Activated naive CD4-positive, alpha-beta T cell treated with anti-CD3 and anti-CD28 coated beads, Interleukin-2, amount 10 ng/mL, durations not matched to agents 7 days and 5 days (primary cell): ENCODE data around the gene DTNBP1.
"Not testable (repeated sequence)": the region's sequence is repeated elsewhere in the genome, so short reads cannot be mapped to it uniquely, and the experiment has no call there.

Experiments
- CTCF ChIA-PET: fragments of 350-600 bp; sonication (Branson Sonifier 250); formaldehyde crosslinking; loops from one replicate; lab custom pipeline; 2021; ENCODE audit warnings: antibody characterized with exemption; lab: Charles Lee
- DNase-seq: peaks from one replicate; pipeline ENCODE4 v3.0.0-alpha.2; 2020
- H3K27ac Mint-ChIP-seq: one replicate; pipeline ENCODE4 v1.8.0; 2021; ENCODE audit warnings: mild to moderate bottlenecking, moderate library complexity, mixed read lengths
- H3K27me3 Mint-ChIP-seq: one replicate; pipeline ENCODE4 v1.8.0; 2021; ENCODE audit warnings: mild to moderate bottlenecking, mixed read lengths
- H3K36me3 Mint-ChIP-seq: one replicate; pipeline ENCODE4 v1.8.0; 2021; ENCODE audit warnings: mixed read lengths
- H3K4me1 Mint-ChIP-seq: one replicate; pipeline ENCODE4 v1.8.0; 2021; ENCODE audit warnings: mixed read lengths
- H3K4me3 Mint-ChIP-seq: one replicate; pipeline ENCODE4 v1.8.0; 2021; ENCODE audit warnings: mild to moderate bottlenecking, moderate library complexity, mixed read lengths
- H3K9me3 Mint-ChIP-seq: one replicate; pipeline ENCODE4 v1.8.0; 2021; ENCODE audit warnings: mixed read lengths

DTNBP1 gene

DNA sequence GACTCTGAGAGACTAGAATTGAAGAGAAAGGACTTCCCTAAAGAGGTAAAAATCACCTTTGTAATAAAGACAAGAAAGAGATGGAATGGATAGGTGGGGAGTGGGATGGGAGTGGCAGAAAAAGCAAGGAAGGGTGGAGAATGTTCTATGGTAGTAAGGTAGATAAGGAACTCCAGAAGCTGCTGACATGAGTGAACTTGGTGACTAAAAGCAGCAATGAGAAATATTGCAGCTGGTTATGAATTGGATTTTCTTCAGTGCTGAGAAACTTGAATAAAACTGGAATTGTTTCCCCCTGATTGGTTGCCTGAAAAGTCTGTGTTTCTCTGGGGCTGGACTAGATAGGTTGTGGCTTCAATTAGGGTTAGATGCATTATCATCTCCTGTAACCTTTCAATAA, 15.7 kb upstream of the DTNBP1 start:
- no peaks in the 10 kb centered on the region for H3K36me3 Mint-ChIP-seq
- H3K4me3 Mint-ChIP-seq: no peak overlapping the region
- peaks cover 16% of the 10 kb centered on the region for H3K27me3 Mint-ChIP-seq
- no peak overlapping the region for H3K27ac Mint-ChIP-seq
- H3K9me3 Mint-ChIP-seq: no peaks in the 10 kb centered on the region
- DNase-seq: no peak
- no peaks in the 10 kb centered on the region for H3K4me1 Mint-ChIP-seq
- CTCF ChIA-PET: no interaction called here

DNA sequence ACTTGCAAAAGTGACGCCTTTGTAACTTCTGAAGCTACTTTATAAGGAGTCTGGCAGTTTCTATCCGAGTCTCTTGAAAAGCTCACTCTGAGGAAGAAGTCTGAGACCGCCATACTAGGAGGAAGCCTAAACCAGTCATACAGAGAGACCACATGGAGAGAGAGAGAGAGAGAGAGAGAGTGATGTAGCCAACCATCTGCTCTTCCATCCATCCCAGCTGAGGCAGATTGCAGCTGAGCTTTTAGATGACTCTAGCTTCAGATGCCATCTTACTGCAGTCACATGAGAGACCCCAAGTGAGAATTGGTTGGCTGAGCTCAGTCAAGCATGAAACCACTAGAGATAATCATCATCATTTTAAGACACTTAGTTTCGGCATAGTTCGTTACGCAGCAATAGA, 15.0 kb upstream of the DTNBP1 start:
- no peaks in the 10 kb centered on the region for H3K9me3 Mint-ChIP-seq
- CTCF ChIA-PET: no interaction called here
- H3K4me1 Mint-ChIP-seq: no peaks in the 10 kb centered on the region
- no peak for DNase-seq
- peaks cover 13% of the 10 kb centered on the region for H3K27me3 Mint-ChIP-seq
- no peak overlapping the region for H3K4me3 Mint-ChIP-seq
- no peaks in the 10 kb centered on the region for H3K36me3 Mint-ChIP-seq
- H3K27ac Mint-ChIP-seq: no peak overlapping the region

DNA sequence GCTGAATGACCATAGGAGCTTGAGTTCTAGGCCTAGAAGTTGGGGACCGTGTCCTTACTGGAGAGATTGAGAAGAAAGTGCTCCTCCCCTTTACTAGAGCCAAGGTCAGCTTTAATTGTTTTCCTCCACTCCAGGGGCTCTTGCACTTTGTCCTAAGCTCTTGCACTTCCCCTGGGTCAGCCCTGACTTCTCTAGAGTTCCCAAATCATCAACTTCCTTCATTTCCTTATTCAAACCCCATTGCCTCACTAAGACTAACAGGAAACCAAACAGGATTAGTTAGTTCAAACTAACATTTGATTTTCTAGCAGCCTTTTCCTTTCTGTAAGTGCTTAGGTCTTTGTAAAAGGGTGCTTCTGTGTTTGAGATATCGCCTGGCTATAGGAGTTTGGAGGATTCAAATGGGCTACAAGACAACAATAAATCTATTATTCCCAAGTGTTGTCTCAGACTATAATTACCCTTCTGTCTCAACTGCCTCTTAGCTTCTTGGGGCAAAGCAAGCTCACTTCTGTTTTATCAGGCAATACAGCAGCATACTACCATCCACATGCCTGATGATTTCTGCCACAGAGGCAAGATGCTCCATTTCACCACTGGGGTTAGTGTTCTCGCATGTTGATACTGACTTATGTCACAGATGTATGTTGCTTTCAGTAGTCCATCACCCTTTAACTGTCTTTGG, 12.8 kb upstream of the DTNBP1 start:
- no peak for DNase-seq
- Mint-ChIP-seq H3K27ac (no peak overlapping the region), H3K27me3 (peaks cover 26% of the 10 kb centered on the region), H3K36me3 (no peaks in the 10 kb centered on the region), H3K9me3 (no peaks in the 10 kb centered on the region), H3K4me3 (no peak overlapping the region), H3K4me1 (no peaks in the 10 kb centered on the region)
- CTCF ChIA-PET: no interaction called here

DNA sequence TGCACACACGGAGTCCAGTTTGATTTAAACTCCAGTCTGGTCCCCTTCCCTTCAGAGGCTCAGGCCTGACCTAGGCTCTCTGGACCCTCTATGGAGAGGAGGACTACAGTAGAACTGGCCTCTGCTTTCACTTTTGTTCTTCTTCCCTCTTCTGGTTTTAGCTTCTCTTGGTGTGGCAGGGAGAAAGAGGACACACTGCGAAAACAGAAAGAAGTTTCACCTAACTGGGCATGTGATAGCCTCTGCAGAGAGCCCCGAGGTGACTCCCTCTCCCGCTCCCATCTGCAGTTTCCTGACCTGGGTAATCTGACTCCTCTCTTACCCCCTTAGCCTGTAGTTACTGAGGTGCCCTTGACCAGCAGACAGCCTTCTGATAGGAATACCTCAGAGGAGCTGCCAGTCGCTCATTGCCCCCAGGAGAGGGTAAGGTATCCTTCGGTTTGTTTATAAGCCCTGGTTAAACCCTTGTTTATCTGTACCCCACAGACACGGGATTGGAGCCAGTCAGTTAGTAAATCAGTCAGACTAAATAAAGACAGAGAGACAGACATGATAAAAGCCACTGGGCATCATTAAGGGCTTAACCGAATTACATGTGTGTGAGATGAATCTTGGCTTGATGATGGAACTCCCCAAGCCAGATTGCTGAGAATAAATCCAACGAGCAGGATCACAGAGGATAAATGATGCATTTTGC, 12.0 kb upstream of the DTNBP1 start:
- peaks cover 31% of the 10 kb centered on the region for H3K27me3 Mint-ChIP-seq
- H3K4me1 Mint-ChIP-seq: no peaks in the 10 kb centered on the region
- H3K36me3 Mint-ChIP-seq: no peaks in the 10 kb centered on the region
- H3K27ac Mint-ChIP-seq: no peak overlapping the region
- no peak overlapping the region for H3K4me3 Mint-ChIP-seq
- CTCF ChIA-PET: no interaction called here
- no peak for DNase-seq
- H3K9me3 Mint-ChIP-seq: no peaks in the 10 kb centered on the region

DNA sequence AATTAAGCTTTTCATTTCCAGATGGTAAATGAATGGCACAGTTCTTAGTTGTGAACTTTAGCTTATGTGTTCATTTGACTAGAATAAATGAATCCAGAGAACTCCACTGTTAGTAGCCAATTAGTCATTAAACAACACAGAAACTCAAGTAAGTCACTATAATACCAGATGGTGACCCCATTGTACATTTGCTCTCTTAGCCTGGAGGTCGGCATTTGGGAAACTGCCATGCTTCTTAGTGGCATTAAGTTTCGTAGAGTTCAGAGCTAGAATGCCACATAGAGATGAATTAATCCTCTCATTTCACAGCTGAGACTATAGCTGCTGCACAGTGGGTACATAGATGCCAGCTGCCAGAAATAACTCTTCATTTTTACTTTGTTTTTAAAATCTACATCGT, 10.8 kb upstream of the DTNBP1 start:
- no peaks in the 10 kb centered on the region for H3K9me3 Mint-ChIP-seq
- H3K36me3 Mint-ChIP-seq: no peaks in the 10 kb centered on the region
- H3K27ac Mint-ChIP-seq: no peak overlapping the region
- no peak for DNase-seq
- peaks cover 43% of the 10 kb centered on the region for H3K27me3 Mint-ChIP-seq
- CTCF ChIA-PET: no interaction called here
- H3K4me1 Mint-ChIP-seq: no peaks in the 10 kb centered on the region
- no peak overlapping the region for H3K4me3 Mint-ChIP-seq

DNA sequence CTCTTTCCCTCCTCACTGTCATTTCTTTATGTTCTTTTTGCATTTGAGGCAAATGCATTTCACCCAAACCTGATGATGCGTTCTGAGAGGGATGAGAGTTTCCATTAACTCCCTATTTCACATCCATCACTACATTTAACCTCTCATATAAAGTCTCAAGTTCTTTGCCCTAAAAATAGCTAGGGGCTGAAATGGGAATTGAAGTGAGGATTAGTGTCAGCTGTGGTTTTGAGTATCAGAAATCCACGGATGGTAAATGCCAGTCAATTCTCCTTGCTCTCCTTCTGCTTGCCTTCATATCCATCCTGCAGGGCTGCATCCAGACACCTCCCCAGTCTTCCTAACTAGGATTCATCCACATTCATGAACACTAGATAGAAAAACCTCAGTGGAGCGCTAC, 10.0 kb upstream of the DTNBP1 start:
- no peaks in the 10 kb centered on the region for H3K9me3 Mint-ChIP-seq
- no peaks in the 10 kb centered on the region for H3K4me1 Mint-ChIP-seq
- DNase-seq: no peak
- no peaks in the 10 kb centered on the region for H3K36me3 Mint-ChIP-seq
- H3K27ac Mint-ChIP-seq: no peak overlapping the region
- H3K4me3 Mint-ChIP-seq: no peak overlapping the region
- CTCF ChIA-PET: no interaction called here
- peaks cover 46% of the 10 kb centered on the region for H3K27me3 Mint-ChIP-seq

DNA sequence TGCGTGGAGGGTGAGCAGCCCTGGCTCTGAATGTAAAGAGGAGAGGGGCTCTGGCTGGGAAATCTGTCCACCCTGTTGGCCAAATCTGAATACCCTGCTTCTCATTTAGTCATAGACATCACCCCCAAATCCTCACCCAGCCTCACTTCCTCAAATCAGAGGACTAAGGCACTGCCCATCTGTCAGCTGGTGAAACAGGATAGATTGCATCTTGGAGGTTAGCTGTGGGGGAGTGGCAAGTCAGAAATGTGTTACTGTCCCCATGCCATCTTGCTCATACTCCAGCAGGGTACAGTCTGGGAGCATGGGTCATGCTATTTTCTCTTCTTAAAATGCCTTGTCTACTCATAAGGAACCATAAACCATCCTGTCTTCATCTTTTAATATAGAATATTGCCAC, 9.5 kb upstream of the DTNBP1 start:
- H3K4me3 Mint-ChIP-seq: no peak overlapping the region
- CTCF ChIA-PET: no interaction called here

DNA sequence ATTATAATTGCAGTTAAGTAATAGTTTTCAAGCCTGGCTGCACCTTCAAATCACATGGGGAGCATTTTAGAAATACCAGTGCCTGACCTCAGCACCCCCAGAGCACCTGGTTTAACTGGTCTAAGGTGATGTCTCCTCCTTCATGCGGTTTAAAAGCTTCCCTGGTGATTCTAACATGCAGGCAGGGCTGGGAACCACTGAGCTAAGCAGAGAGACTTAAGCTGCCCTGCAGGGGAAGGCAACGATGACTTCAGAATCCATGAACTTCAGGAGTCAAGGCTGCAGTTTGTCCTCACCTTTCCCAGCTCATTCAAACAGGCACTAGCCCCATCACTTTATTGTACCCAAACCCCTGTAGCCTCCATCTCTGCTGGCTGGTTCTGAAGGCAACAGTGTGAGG, 6.1 kb upstream of the DTNBP1 start:
- Mint-ChIP-seq H3K4me3 (no peak overlapping the region), H3K36me3 (no peaks in the 10 kb centered on the region), H3K4me1 (peaks cover under 1% of the 10 kb centered on the region), H3K27me3 (peaks cover 49% of the 10 kb centered on the region), H3K27ac (no peak overlapping the region), H3K9me3 (no peaks in the 10 kb centered on the region)
- no peak for DNase-seq
- CTCF ChIA-PET: interaction anchor here (0.5 kb wide), 1 partner anchor 431 kb away, joined by 3 read pairs; no protein-coding TSS in a partner anchor

More for the DNA sequence above, 9.5 kb upstream of the DTNBP1 start:
- H3K27me3 Mint-ChIP-seq: peaks cover 47% of the 10 kb centered on the region
- H3K4me1 Mint-ChIP-seq: no peaks in the 10 kb centered on the region
- no peak for DNase-seq
- H3K27ac Mint-ChIP-seq: no peak overlapping the region
- H3K36me3 Mint-ChIP-seq: no peaks in the 10 kb centered on the region
- H3K9me3 Mint-ChIP-seq: no peaks in the 10 kb centered on the region

DNA sequence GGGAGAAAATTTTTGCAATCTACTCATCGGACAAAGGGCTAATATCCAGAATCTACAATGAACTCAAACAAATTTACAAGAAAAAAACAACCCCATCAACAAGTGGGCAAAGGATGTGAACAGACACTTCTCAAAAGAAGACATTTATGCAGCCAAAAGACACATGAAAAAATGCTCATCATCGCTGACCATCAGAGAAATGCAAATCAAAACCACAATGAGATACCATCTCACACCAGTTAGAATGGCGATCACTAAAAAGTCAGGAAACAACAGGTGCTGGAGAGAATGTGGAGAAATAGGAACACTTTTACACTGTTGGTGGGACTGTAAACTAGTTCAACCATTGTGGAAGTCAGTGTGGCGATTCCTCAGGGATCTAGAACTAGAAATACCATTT, 4.1 kb upstream of the DTNBP1 start:
- H3K4me1 Mint-ChIP-seq: peaks cover 11% of the 10 kb centered on the region
- CTCF ChIA-PET, H3K27ac Mint-ChIP-seq, H3K9me3 Mint-ChIP-seq, H3K4me3 Mint-ChIP-seq, H3K36me3 Mint-ChIP-seq, DNase-seq: not testable (repeated sequence)
- peaks cover 44% of the 10 kb centered on the region for H3K27me3 Mint-ChIP-seq

DNA sequence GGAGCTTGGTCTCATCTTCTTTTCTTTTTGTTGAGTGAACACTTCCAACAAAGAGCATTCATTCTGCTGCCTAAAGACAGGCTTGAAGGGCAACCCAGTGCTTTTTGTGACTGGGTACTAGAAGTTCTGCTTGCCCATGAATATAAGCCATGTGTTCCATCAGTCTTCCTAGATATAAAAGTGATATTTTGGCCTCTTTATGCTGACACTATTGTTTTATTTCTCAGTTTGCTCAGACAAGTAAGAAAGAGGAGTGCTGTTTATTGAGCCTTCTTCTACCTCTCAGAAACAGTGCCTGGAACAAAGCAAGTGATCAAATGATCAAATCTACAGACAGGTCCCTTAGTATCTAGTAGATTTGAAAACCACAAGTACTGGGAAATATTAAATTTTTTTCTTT, 2.4 kb upstream of the DTNBP1 start:
- DNase-seq: no peak
- Mint-ChIP-seq H3K27ac (no peak overlapping the region), H3K9me3 (no peaks in the 10 kb centered on the region), H3K4me3 (no peak overlapping the region), H3K36me3 (peaks cover 8% of the 10 kb centered on the region), H3K4me1 (peaks cover 23% of the 10 kb centered on the region), H3K27me3 (peaks cover 35% of the 10 kb centered on the region)
- CTCF ChIA-PET: no interaction called here

DNA sequence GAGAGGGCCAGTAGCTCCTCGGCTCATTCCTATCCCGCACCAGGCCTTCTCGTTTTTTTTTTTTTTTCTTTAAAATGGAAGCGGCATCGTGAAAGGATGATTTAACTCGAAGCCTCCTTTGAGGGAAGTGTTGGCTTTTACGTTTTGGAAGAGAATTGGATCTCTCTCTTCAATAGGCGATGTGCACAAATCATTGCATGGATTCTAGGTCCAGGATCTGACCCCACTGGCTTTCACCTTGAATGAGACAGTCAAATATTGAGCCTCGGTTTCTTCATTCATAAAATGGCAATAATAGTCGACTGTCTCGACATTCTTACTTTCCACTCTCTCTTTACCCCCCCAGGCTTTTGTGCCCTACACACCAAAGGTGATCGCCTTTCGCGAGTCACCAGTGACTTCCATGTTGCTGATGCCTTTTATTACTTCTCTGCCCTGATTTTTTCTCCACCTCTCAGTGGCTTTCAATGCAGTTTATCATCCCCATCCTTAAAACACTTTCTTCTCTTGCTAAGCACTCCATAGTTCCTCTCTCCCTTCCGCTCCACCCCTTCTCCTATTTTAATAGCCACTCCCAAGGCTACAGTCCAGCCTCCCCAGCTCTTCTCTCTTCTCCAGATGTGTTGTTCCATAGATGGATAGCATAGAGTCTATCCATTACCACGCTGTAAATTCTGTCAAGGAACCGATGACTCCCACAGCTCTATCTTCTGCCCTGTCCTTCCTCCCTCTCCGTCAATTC, 473 bp upstream of the DTNBP1 start:
- CTCF ChIA-PET: no interaction called here
- peaks cover 13% of the 10 kb centered on the region for H3K36me3 Mint-ChIP-seq
- peak overlapping the region; percentile 82 for H3K4me3 Mint-ChIP-seq
- DNase-seq: no peak
- peaks cover 29% of the 10 kb centered on the region for H3K4me1 Mint-ChIP-seq
- peak overlapping the region; percentile 87 for H3K27ac Mint-ChIP-seq
- H3K27me3 Mint-ChIP-seq: peaks cover 19% of the 10 kb centered on the region
- no peaks in the 10 kb centered on the region for H3K9me3 Mint-ChIP-seq

DNA sequence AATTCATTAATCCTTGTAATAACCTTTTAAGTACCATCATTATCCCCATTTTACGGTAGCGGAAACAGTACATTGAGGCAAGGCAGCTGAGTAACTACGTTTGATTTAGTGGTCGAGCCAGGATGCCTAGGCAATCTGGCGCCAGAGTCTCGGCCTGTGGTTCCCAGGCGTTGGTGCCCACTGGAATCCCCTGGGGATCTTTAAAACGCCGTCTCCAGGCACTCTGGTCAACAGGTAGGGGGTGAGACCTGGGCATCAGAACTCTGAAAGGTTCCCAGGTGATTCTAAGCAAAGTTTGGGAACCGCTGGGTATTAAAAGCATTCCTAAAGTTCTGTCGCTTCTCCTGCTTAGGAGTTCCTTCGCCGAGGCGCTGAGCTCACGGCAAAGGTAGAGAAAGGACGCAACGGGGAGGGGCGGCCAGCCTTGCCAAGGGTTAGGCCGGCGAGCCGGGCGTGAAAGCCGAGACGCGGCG, 939 bp downstream of the DTNBP1 start:
- H3K27ac Mint-ChIP-seq: peak overlapping the region; percentile 79
- no peaks in the 10 kb centered on the region for H3K9me3 Mint-ChIP-seq
- H3K27me3 Mint-ChIP-seq: peaks cover 15% of the 10 kb centered on the region
- peaks cover 31% of the 10 kb centered on the region for H3K4me1 Mint-ChIP-seq
- CTCF ChIA-PET: interaction anchor here (0.7 kb wide), 1 partner anchor 29 kb away, joined by 3 read pairs; no protein-coding TSS in a partner anchor
- DNase-seq: no peak
- H3K4me3 Mint-ChIP-seq: peak overlapping the region; percentile 82
- peaks cover 19% of the 10 kb centered on the region for H3K36me3 Mint-ChIP-seq

DNA sequence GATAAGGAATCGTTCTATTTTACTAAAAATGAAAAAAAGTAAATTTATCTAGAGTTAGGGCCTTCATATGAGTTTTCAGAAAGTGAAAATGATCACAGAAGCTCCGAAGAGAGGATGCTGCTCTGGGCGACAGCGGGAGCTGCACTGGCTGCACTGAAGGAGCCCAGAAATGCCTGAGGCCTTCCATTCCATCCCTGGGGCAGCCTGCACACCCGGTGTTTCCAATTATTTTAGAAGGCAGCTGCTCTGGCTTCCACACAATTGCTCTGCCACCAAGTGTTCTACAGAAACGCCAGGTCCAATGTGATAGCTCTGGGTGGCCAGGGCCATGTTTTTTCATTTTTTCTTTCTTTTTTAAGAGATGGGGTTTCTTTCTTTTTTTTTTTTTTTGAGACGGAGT, 3.6 kb downstream of the DTNBP1 start:
- peaks cover 31% of the 10 kb centered on the region for H3K4me1 Mint-ChIP-seq
- DNase-seq: no peak
- H3K27ac Mint-ChIP-seq: no peak overlapping the region
- CTCF ChIA-PET: interaction anchor here (0.5 kb wide), 1 partner anchor 22 kb away, joined by 3 read pairs; no protein-coding TSS in a partner anchor
- peaks cover 22% of the 10 kb centered on the region for H3K36me3 Mint-ChIP-seq
- H3K27me3 Mint-ChIP-seq: peaks cover 6% of the 10 kb centered on the region
- no peaks in the 10 kb centered on the region for H3K9me3 Mint-ChIP-seq
- H3K4me3 Mint-ChIP-seq: no peak overlapping the region

DNA sequence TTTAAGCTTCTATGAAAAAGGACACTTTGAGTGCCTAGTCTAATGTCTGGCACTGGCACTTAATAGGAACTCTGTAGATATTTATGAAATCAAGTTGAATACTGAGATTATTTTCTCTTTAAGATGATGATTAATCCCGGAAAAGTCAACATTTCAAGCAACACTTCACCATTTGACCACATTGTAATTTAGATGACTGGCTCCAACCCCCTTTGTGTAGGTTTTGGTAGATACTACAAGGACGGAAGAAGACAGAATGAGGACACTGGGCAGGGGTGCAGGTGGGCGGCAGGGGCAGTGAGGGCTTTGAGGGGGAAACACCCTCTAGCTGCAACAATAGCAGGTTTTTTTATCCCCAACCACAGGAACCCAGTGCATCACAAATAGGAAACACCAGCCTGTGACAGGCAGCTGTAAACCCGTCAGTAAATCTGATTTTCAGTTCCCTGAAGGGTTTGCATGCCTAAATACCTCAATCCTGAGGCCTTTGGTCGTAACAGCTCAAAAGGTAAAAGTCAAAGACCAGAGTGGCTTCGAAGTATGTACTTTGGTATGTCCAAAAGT, 4.6 kb downstream of the DTNBP1 start:
- Mint-ChIP-seq H3K27ac (no peak overlapping the region), H3K36me3 (peaks cover 22% of the 10 kb centered on the region), H3K9me3 (no peaks in the 10 kb centered on the region), H3K4me1 (peaks cover 30% of the 10 kb centered on the region), H3K4me3 (no peak overlapping the region), H3K27me3 (no peaks in the 10 kb centered on the region)
- CTCF ChIA-PET: interaction anchor here (1.0 kb wide), 1 partner anchor 470 kb away, joined by 3 read pairs; the partner anchor contains the start of gene MYLIP
- no peak for DNase-seq
